Mesothelial cell of epicardium (in vitro differentiated cells): Measurements from ENCODE around the gene PREX1. TPM values are rescaled to one million over a fixed set of nuclear protein-coding genes. Genes with fewer than 3 reads are reported as not detected.

Experiments used
- DNase-seq, 2 experiments: peaks; one replicate each; pipeline ENCODE4 v3.0.0; 2021; ENCODE audit warnings: low spot score in 2 of 2; ENCODE audit not compliant: unreplicated experiment in 2 of 2
- H3K27ac Mint-ChIP-seq: 2 replicates; pipeline ENCODE4 v1.8.0; 2021; ENCODE audit warnings: mixed read lengths
- H3K27me3 Mint-ChIP-seq: 2 replicates; pipeline ENCODE4 v1.8.0; 2021; ENCODE audit warnings: low read depth, mixed read lengths
- H3K36me3 Mint-ChIP-seq: 2 replicates; pipeline ENCODE4 v1.8.0; 2021; ENCODE audit warnings: mixed read lengths
- H3K4me1 Mint-ChIP-seq: 2 replicates; pipeline ENCODE4 v1.8.0; 2021; ENCODE audit warnings: mixed read lengths
- H3K4me3 Mint-ChIP-seq: 2 replicates; pipeline ENCODE4 v1.8.0; 2021; ENCODE audit warnings: mild to moderate bottlenecking, moderate library complexity, mixed read lengths
- H3K9me3 Mint-ChIP-seq: 2 replicates; pipeline ENCODE4 v1.8.0; 2021; ENCODE audit warnings: mixed read lengths
- total RNA-seq: library from RNA; stranded (reverse); gene quantifications from 3 replicates; pipeline ENCODE4 v1.2.1, GENCODE V29; 2021
- TF ChIP-seq, protein P1 (sequence below): fragments of 200-600 bp; sonication (generic); IDR thresholded peaks from one replicate; pipeline ENCODE4 v1.5.0; 2021; ENCODE audit warnings: antibody characterized with exemption; ENCODE audit not compliant: unreplicated experiment

The PREX1 gene
- total RNA-seq, 1 donor from 2014 or later, result 8.3 TPM

- H3K36me3 Mint-ChIP-seq, result no peaks in the 10 kb centered on the region
- TF ChIP-seq, protein P1, sequence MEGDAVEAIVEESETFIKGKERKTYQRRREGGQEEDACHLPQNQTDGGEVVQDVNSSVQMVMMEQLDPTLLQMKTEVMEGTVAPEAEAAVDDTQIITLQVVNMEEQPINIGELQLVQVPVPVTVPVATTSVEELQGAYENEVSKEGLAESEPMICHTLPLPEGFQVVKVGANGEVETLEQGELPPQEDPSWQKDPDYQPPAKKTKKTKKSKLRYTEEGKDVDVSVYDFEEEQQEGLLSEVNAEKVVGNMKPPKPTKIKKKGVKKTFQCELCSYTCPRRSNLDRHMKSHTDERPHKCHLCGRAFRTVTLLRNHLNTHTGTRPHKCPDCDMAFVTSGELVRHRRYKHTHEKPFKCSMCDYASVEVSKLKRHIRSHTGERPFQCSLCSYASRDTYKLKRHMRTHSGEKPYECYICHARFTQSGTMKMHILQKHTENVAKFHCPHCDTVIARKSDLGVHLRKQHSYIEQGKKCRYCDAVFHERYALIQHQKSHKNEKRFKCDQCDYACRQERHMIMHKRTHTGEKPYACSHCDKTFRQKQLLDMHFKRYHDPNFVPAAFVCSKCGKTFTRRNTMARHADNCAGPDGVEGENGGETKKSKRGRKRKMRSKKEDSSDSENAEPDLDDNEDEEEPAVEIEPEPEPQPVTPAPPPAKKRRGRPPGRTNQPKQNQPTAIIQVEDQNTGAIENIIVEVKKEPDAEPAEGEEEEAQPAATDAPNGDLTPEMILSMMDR, result no peak
- no peaks in the 10 kb centered on the region for H3K27me3 Mint-ChIP-seq
- no peaks in the 10 kb centered on the region for H3K4me1 Mint-ChIP-seq
- no peak overlapping the region for H3K4me3 Mint-ChIP-seq
- DNase-seq, result no peak
- H3K9me3 Mint-ChIP-seq, result no peaks in the 10 kb centered on the region
- no peak overlapping the region for H3K27ac Mint-ChIP-seq
Observed at GRCh38 chr20:48633620-48634257, 194.1 kb downstream of the PREX1 start.

GRCh38 chr20:48632825-48633619 lies 194.8 kb downstream of the PREX1 start:
- no peak overlapping the region for H3K4me3 Mint-ChIP-seq
- no peak for DNase-seq

GRCh38 chr20:48632017-48632824 lies 195.6 kb downstream of the PREX1 start:
- Mint-ChIP-seq H3K36me3 (no peaks in the 10 kb centered on the region), H3K27ac (no peak overlapping the region), H3K4me3 (no peak overlapping the region), H3K4me1 (no peaks in the 10 kb centered on the region), H3K27me3 (no peaks in the 10 kb centered on the region), H3K9me3 (no peaks in the 10 kb centered on the region)
- DNase-seq, result no peak
- TF ChIP-seq, protein P1, result no peak

More at GRCh38 chr20:48632825-48633619, 194.8 kb downstream of the PREX1 start:
- H3K27ac Mint-ChIP-seq, result no peak overlapping the region
- H3K36me3 Mint-ChIP-seq, result no peaks in the 10 kb centered on the region
- no peaks in the 10 kb centered on the region for H3K27me3 Mint-ChIP-seq
- no peaks in the 10 kb centered on the region for H3K9me3 Mint-ChIP-seq
- TF ChIP-seq, protein P1, result no peak
- no peaks in the 10 kb centered on the region for H3K4me1 Mint-ChIP-seq

DNA sequence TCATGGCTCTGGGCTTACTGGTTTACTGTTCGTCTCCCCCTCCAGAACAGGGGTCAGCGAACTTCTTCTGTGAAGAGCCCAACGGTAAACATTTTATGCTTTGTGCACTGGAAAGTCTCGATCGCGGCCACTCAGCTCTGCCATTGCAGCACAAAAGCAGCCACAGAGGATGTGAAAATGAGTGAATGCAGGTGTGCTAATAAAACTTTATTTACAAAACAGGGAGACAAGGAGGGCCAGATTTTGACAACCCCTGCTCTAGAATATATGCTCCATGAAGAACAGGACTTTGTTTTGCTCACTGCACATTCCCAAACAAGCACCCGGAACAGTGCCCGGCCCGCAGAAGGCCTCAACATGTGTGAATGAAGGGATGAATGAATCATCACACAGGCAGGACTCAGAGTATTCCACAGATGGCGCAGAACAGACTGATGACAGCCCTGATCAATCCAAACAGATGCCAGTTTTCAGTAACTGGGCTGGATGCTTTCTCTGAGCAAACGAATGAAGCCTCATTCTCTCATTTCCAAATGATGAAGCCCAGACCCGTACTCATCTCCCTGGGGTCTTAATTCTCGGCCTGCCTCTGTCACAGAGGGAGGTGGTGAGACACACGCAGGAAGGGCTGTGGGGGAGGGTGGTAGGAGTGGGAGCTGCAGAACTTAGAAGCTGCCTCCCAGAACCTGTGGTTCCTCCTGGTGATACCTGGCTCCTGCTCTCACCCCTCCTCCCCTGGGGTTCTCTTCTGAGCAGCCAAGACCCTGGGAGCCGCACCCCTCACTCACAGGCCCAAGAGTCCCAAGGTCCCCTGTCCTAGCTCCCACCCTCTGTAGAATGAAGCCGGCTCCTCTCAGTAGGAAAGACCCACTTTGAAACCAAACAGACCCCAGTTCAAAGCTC lies 196.4 kb downstream of the PREX1 start:
- Mint-ChIP-seq H3K4me3 (no peak overlapping the region), H3K27me3 (no peaks in the 10 kb centered on the region), H3K27ac (no peak overlapping the region), H3K9me3 (no peaks in the 10 kb centered on the region), H3K4me1 (no peaks in the 10 kb centered on the region), H3K36me3 (no peaks in the 10 kb centered on the region)
- DNase-seq, result no peak
- TF ChIP-seq, protein P1, result no peak
